Measurements from ENCODE around the gene PAK5.

PAK5 gene

GRCh38 chr20:9575836-9576235 is 263.0 kb downstream of the PAK5 start:
- no peak for DNase-seq (ENCODE audit: low read depth in 2 of 2)

GRCh38 chr20:9574776-9575175 is 264.1 kb downstream of the PAK5 start:
- DNase-seq (ENCODE audit: low read depth in 2 of 2) = no peak

- no peak for DNase-seq (ENCODE audit: low read depth in 2 of 2)
Observed at GRCh38 chr20:9574181-9574580, 264.7 kb downstream of the PAK5 start.

GRCh38 chr20:9573335-9574151 is 265.3 kb downstream of the PAK5 start:
- no peak for DNase-seq (ENCODE audit: low read depth in 2 of 2)

DNA sequence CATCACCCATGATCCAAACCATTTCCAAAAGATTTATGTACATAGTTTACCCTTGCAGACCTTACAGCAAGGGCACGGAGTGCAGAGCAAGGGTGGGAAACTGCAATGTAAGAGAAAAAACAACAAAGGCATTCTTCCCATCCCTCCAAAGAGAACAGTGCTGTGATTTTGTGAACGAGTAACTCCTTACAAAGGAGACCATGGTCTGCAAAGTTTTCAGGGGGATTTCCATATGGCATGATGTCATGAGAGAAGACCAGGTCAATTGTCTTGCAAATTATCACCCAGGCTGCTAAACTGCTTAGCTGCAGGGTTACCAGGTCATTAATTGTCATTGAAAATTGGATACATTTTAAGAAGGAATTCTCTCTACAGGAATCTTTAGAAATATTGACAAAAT is 266.2 kb downstream of the PAK5 start:
- no peak for DNase-seq (ENCODE audit: low read depth in 2 of 2)

DNA sequence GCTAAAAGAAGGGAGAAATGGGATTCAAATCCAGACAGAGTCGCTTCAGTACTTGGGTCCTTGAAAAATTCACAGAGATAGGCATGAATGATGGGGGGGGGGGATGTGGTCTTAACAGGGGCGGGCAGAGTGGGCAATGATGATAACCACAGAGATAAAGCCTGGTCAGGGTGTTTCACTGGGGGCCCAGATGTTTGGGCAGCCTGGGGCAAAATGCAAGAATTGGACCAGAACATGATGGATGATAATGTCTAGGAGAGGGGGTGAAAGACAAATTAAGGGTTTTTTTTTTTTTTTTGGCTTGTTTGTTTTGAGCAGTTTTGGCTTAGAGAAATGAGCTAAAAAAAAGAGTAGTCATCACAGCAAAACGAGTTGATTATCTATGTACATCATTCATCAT is 267.1 kb downstream of the PAK5 start:
- DNase-seq (ENCODE audit: low read depth in 2 of 2) = no peak

- DNase-seq (ENCODE audit: low read depth in 2 of 2) = no peak
Observed at GRCh38 chr20:9570612-9571011, 268.3 kb downstream of the PAK5 start.

DNA sequence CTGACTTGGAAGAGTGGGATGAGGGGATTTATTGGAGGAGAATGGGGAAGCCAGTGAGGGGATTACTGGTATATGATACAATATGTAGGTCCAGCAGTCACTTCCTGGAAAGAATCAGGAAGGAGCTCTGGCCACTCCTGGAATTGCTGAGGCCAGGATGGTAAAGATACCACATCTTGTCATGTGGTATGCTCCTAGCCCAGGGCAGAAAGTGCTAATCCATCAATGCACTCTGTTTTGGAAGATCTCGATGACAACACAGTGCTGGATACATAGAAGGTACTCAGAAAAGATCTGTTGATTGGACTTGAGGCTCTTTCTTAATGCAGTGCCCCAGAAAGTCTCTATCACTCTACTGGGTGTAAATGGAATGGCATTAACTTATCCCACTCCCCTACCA is 271.9 kb downstream of the PAK5 start:
- DNase-seq (ENCODE audit: low read depth in 2 of 2) = no peak

- no peak for DNase-seq (ENCODE audit: low read depth in 2 of 2)
Observed at GRCh38 chr20:9565910-9566550, 272.8 kb downstream of the PAK5 start.

- DNase-seq (ENCODE audit: low read depth in 2 of 2) = no peak
Observed at GRCh38 chr20:9557411-9557810, 281.5 kb downstream of the PAK5 start.

GRCh38 chr20:9555781-9556180 is 283.1 kb downstream of the PAK5 start:
- DNase-seq (ENCODE audit: low read depth in 2 of 2) = no peak

DNA sequence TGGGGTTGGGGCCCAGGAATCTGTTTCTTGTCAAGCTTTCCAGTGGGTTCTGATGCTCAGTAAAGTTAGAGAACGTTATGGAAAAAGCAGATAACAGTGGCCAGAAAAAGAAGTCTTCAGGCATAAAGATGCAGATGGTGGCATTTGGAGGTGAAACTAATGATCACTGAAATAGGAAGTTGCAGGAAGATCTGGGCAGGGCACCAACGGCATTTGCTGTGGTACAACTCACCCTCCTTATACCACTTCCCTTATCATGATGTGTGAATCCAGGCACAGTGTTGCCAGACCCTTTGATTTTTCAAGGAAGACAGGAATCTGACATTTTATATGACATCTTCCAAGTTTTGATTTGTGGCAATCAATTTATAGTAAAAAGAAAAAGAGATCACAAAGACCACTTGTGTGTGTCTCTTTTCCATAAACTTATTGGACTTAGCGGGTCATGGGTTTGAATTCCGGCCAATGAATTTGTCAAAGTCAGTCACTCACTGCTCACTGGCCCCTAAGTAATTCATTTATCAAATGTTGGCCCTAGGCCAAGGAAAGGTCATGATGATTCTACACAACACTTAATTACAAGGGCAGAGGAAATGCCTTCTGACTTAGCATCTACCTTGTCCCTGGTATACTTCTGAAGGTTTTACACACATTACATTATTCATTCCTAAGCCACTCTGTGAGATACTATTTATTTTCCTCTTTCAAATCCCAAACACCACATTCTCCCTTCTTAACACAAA is 286.9 kb downstream of the PAK5 start:
- DNase-seq (ENCODE audit: low read depth in 2 of 2) = no peak

DNA sequence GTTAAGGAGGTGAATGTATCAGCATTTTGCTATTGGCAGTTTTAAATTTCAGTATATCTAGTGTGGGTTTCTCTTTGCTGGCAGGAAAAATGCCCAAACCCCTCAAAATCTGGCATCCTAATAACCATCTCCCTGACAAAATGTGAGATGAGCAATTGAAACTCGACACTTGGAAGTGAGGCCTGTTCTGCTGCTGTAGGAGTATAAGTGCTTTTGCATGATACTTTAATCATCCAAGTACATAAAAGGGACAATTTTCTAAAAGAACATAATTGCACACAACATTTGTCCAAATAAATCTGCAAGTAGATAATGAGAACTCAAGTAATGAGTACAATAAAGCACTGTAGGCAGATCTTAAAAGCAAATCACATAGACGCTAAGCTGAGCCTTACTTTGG is 288.0 kb downstream of the PAK5 start:
- DNase-seq (ENCODE audit: low read depth in 2 of 2) = no peak

DNA sequence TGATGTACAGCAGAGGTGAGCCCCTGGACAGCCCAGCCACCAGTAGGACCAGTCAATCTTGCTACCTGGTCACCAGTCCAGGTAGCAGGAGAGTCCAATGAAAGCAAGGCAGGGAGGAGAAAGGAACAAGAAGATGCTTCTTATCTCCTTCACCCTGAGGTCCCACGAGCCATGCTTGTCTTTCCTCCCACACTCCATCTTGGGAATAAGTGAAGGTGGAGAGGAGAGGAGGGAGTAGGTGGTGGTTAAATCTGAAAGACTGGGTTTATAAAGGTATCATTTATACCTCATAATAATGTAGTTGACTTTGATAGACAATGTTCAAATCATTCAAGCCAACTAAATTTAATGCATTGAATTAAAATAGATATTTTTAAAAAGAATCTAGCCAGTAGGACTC is 288.6 kb downstream of the PAK5 start:
- DNase-seq (ENCODE audit: low read depth in 2 of 2) = no peak

GRCh38 chr20:9543214-9543613 is 295.7 kb downstream of the PAK5 start:
- DNase-seq (ENCODE audit: low read depth in 2 of 2) = no peak

DNA sequence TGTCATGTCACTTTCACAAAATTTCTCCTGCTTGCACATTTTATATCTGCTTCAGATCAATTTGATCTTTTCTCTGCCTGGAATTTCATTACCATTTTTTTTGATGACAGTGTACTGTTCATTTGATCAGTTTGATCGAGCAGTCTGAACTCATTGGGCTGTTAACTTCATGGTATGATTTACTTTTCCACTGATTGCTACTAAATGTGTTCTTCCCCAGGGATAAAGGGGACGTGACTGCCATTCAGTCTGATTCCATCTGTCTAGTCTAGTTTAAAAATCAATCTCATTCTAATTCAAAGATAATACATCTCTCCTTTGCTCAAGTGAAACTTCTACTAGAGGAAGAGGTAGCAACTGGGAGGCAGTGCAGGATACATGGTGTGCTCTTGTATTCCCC is 303.4 kb downstream of the PAK5 start:
- DNase-seq (ENCODE audit: low read depth in 2 of 2) = no peak

DNA sequence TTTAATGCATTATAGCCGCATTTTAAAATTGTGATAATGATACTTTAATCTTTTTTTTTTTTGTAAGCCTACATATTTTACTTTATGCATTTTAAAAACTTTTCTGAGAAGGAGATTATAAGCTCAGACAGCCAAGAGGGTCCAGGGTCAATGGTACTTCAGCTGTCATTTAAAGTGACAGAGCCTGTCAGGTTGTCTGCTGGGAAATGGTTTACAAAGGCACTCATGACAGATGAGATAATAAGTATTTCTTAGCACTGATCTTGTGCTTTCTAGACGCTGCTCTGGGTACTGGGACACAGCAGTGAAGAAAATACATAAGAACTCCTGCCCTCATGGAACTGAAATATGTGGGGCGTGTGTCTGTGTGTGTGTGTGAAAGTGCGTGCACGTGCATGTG is 304.9 kb downstream of the PAK5 start:
- no peak for DNase-seq (ENCODE audit: low read depth in 2 of 2)

DNA sequence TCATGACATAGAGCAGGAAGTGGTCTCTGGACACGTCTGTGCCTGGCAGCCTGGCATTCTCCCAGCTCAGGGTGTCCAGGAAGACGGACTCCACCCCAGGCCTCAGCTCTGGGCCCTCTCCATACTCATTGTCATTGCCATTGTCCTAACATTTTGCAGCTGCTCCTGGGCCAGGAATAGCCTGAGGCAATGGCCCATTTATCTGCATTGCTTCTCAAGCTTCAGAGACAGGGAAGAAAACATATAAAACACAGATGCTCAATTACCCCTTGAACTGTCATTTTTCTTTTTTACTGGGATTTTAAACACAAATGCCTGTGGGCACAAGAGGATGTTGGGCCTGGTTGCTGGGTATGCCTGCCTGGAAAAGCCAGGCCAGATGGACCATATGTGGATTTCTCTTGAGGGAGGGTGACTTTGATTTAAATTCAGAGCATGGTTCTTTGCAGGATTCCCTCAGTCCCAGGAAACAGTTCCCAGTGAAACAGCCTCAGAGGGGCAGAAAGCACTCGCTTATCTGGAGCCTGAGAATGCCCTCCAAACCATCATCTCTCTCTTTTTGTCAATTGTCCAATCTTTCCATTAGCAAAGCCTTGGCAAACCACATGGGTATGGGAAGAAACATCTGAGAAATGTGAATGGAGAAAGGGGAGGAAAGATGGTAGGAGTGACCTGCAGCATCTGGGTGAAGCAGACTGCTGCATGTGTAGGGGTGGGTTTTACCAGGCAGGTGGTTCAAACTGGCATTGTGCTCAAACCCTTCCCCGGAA is 306.6 kb downstream of the PAK5 start:
- DNase-seq (ENCODE audit: low read depth in 2 of 2) = no peak

DNA sequence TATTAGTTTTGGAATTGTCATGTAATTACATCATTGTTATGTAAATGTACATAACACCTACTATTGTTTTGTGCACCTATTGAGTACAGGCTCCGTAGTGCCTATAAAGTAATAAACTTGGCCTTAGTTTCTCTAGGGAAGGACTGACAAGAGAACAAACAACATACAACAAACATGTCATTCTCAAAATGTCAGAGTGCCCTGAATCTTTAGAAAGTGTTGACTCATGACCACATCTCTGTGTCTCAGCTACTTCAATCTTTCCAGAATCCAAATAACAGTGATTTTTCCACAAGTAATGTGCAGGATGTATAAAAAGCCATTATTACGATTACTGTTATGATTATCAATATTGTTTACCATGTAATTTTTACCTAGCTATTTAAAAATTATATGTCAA is 307.3 kb downstream of the PAK5 start:
- no peak for DNase-seq (ENCODE audit: low read depth in 2 of 2)

DNA sequence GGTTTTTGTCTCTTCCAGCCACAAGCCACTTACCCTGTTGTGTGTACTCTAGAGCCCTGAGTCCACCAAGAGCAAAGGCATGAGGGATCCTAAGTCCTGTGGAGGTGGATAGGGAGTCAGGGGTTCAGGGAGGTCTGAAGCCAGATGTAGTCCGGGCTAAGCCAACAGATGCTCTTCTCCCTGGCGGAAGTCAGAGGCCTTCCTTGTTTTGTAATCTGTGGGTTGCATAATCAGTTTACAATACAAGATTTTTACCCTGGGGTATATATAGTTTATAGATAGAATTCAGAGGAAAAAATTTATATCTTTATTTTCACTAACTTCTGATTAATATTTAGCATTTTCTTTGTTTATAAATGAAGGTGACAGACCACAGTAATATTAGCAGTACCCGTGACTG is 315.2 kb downstream of the PAK5 start:
- no peak for DNase-seq (ENCODE audit: low read depth in 2 of 2)

DNA sequence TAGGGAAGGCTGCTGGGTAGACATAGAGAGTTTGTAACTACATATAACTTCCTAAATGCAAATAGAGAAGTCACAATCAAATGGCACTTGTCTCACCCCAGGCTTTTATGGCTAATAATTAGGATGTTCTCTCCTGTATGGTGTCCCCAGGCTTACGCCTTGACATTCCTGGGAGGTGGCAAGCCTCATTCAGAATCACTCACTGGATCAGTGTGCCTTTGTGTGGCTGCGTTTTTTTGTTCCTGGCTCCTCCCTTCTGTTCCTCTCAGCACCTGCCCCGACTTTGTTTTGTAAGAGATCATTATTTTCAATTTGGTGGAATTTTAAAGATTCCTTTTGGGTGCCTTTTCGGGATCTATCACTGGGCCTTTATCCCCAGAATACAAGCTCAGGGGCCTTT is 318.8 kb downstream of the PAK5 start:
- DNase-seq (ENCODE audit: low read depth in 2 of 2) = no peak

- no peak for DNase-seq (ENCODE audit: low read depth in 2 of 2)
Observed at GRCh38 chr20:9518576-9519175, 320.2 kb downstream of the PAK5 start.

Data from stimulated activated CD8-positive, alpha-beta memory T cell treated with anti-CD3 and anti-CD28 coated beads, Interleukin-2, amount 100 ng/mL, for 1 hour (primary cell).